Upper lobe of left lung (tissue), 6 donors: ENCODE results near the gene RHBG. TPM values are rescaled to one million over a fixed set of nuclear protein-coding genes. Genes with fewer than 3 reads are reported as not detected.
"Not testable (repeated sequence)": the region's sequence is repeated elsewhere in the genome, so short reads cannot be mapped to it uniquely, and the experiment has no call there.

Experiments used
- ATAC-seq, 2 donors: fragments of 200-7000 bp; cut with Tn5 transposase; one replicate each; pipeline ENCODE4 v1.9.1; 2022; ENCODE audit warnings: mild to moderate bottlenecking in 2 of 2, moderate library complexity in 2 of 2; ENCODE audit not compliant: low FRiP score in 2 of 2
- DNase-seq, 2 donors: peaks; one replicate each; pipeline ENCODE4 v3.0.0-alpha.2; 2019 to 2020
- H3K27ac ChIP-seq, 4 donors: fragments of 200-600 bp; sonication (generic); one replicate each; pipeline ENCODE4 v1.5.1; 2016 to 2019
- H3K27me3 ChIP-seq, 4 donors: fragments of 200-600 bp; sonication (generic); one replicate each; pipeline ENCODE4 v1.5.1; 2017 to 2019
- H3K36me3 ChIP-seq, 4 donors: fragments of 200-600 bp; sonication (generic); one replicate each; pipeline ENCODE4 v1.5.1; 2016 to 2019
- H3K4me1 ChIP-seq, 4 donors: fragments of 200-600 bp; sonication (generic); one replicate each; pipeline ENCODE4 v1.5.1; 2018 to 2019
- H3K4me3 ChIP-seq, 4 donors: fragments of 200-600 bp; sonication (generic); one replicate each; pipeline ENCODE4 v1.5.1; 2017 to 2019; ENCODE audit warnings: mild to moderate bottlenecking in 2 of 4, moderate library complexity in 1 of 4
- H3K9me3 ChIP-seq, 4 donors: fragments of 200-600 bp; sonication (generic); one replicate each; pipeline ENCODE4 v1.5.1; 2018 to 2019
- EP300 ChIP-seq, 4 donors: sonication (generic); formaldehyde crosslinking; IDR thresholded peaks; one replicate each; pipeline ENCODE4 v1.5.1; 2017; ENCODE audit warnings: antibody characterized with exemption in 4 of 4, control low read depth in 2 of 4
- POLR2A ChIP-seq, 4 donors: fragments of 450-650 bp; IDR thresholded peaks; one replicate each; pipeline ENCODE4 v1.5.1; 2016 to 2017; ENCODE audit warnings: antibody characterized with exemption in 4 of 4, mild to moderate bottlenecking in 2 of 4
- POLR2AphosphoS5 ChIP-seq, 2 donors: sonication (generic); formaldehyde crosslinking; IDR thresholded peaks; one replicate each; pipeline ENCODE4 v1.5.1; 2017; ENCODE audit warnings: antibody characterized with exemption in 2 of 2
- WGBS, 2 donors: methylation state at CpG; one replicate each; pipeline ENCODE4 v1.1.5; 2017 to 2018; 5-methylcytosine and 5-hydroxymethylcytosine counted together
- total RNA-seq, 6 donors: library from RNA; depleted of rRNA in 4 of 6; stranded (reverse); fragments of >200 nt in 4 of 6; gene quantifications; one replicate each; pipeline versions ENCODE4 v1.1.0 to v1.2.1, GENCODE V29; 2016 to 2021
- TF ChIP-seq, protein P1 (sequence below), 6 experiments: fragments of 450-650 bp in 4 of 6; fragments of 200-600 bp in 2 of 6; sonication (generic) in 2 of 6; IDR thresholded peaks; one replicate each; pipeline ENCODE4 v1.5.1; 2016 to 2019; ENCODE audit warnings: antibody characterized with exemption in 6 of 6
- donor health status: DM: no; HTN: no; CAD: no; lungs with moderate emphysema.
- donor health status: DM: no; HTN: yes; CAD: no; lungs with severe emphysema.

The RHBG gene
- total RNA-seq, 6 donors from 2014 or later: 0.24 TPM; not detected in 5

DNA sequence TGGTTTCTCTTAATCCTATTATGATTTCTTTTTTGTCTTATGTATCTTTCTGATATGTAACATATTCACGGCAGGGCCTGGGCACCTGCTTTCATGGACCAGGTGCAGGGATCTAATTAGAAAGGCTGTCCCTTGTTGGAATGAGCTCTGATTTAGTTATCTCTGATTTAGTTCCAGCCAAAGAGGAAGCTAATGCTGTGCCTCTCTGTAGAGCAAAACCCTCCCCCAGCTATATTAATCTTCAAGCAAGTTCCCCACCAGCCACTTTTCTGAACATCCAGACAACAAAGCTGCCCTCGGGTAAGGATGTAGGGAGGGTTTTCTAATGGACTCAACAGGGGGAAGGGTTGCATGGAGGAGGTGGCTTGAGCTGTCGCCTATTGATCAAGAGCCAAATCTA lies 24.6 kb upstream of the RHBG start:
- TF ChIP-seq POLR2AphosphoS5 (IDR thresholded peaks at IDR 0.05) (no peak), EP300 (IDR thresholded peaks at IDR 0.05) (no peak), POLR2A (IDR thresholded peaks at IDR 0.05) (no peak)
- TF ChIP-seq, protein P1, sequence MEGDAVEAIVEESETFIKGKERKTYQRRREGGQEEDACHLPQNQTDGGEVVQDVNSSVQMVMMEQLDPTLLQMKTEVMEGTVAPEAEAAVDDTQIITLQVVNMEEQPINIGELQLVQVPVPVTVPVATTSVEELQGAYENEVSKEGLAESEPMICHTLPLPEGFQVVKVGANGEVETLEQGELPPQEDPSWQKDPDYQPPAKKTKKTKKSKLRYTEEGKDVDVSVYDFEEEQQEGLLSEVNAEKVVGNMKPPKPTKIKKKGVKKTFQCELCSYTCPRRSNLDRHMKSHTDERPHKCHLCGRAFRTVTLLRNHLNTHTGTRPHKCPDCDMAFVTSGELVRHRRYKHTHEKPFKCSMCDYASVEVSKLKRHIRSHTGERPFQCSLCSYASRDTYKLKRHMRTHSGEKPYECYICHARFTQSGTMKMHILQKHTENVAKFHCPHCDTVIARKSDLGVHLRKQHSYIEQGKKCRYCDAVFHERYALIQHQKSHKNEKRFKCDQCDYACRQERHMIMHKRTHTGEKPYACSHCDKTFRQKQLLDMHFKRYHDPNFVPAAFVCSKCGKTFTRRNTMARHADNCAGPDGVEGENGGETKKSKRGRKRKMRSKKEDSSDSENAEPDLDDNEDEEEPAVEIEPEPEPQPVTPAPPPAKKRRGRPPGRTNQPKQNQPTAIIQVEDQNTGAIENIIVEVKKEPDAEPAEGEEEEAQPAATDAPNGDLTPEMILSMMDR (IDR thresholded peaks at IDR 0.05): no peak
- H3K4me3 ChIP-seq: no peak overlapping the region
- no peaks in the 10 kb centered on the region for H3K27me3 ChIP-seq
- H3K36me3 ChIP-seq: no peaks in the 10 kb centered on the region
- ATAC-seq (no peak), DNase-seq (no peak)
- H3K27ac ChIP-seq: no peak overlapping the region
- WGBS, 2 donors: 72 to 88% methylated on average over 3 of the region's 3 CpGs
- no peaks in the 10 kb centered on the region for H3K9me3 ChIP-seq
- no peaks in the 10 kb centered on the region for H3K4me1 ChIP-seq

DNA sequence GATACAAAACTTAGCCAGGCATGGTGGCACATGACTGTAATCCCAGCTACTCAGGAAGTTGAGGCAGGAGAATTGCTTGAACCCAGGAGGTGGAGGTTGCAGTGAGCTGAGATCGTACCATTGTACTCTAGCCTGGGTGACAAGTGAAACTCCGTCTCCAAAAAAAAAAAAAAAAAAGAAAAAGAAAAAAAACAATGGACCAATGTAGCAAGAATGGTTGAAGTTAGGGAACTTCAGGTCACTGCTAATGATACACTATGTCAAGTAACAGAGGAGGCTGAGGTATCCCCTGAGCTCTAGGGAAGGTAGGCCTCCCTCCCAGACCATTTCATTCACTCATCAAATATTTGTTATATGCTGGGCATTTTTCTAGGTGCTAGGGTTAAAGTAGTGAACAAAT lies 23.0 kb upstream of the RHBG start:
- not testable (repeated sequence) for ATAC-seq, H3K27me3 ChIP-seq, H3K4me1 ChIP-seq, H3K36me3 ChIP-seq, DNase-seq, H3K9me3 ChIP-seq, H3K4me3 ChIP-seq, H3K27ac ChIP-seq
- 89 to 91% methylated on average over 2 of the region's 2 CpGs for WGBS, 2 donors

DNA sequence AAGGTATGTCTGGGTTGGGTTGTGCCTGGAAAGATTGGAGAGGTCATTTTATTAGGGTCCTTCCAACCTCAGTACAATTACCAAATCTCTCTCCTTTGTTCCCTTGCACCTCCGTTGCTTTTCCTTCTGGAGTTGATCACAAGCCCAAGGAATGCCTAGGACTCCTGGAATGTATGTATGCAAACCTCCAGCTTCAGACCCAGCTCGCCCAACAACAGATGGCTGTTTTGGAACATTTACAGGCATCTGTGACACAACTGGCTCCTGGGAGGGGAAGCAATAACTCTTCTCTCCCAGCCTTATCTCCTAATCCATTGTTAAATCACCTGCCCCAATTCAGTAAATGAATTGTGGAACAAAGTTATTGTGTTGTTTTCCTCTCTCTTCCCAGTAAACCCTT lies 22.4 kb upstream of the RHBG start:
- H3K27me3 ChIP-seq: no peaks in the 10 kb centered on the region
- no peaks in the 10 kb centered on the region for H3K4me1 ChIP-seq
- no peak overlapping the region for H3K27ac ChIP-seq
- 56 to 67% methylated on average over 2 of the region's 2 CpGs for WGBS, 2 donors
- no peaks in the 10 kb centered on the region for H3K9me3 ChIP-seq
- TF ChIP-seq POLR2AphosphoS5 (IDR thresholded peaks at IDR 0.05): no peak
- no peak for ATAC-seq
- H3K4me3 ChIP-seq: no peak overlapping the region
- no peak for DNase-seq
- no peaks in the 10 kb centered on the region for H3K36me3 ChIP-seq

DNA sequence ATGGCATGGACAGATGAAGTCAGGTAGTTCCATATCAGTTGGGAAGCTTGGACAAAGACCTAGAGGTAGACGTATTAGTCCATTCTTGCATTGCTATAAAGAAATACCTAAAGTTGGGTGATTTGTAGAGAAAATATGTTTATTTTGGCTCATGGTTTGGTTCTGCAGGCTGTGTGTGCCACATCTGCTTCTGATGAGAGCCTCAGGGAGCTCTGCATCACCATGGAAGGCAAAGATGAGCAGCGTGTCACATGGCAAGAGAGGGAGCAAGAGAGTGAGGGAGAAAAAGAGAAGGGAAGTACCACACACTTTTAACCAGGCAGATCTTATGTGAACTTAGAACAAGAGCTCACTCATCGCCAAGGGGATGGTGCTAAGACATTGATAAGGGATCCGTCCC lies 21.7 kb upstream of the RHBG start:
- 68 to 85% methylated on average over 4 of the region's 4 CpGs for WGBS, 2 donors
- Histone ChIP-seq H3K36me3 (no peaks in the 10 kb centered on the region), H3K4me1 (no peaks in the 10 kb centered on the region), H3K27me3 (no peaks in the 10 kb centered on the region), H3K9me3 (no peaks in the 10 kb centered on the region), H3K27ac (no peak overlapping the region), H3K4me3 (no peak overlapping the region)
- TF ChIP-seq, protein P1 (IDR thresholded peaks at IDR 0.05): no peak
- TF ChIP-seq EP300 (IDR thresholded peaks at IDR 0.05): no peak
- TF ChIP-seq POLR2AphosphoS5 (IDR thresholded peaks at IDR 0.05): no peak
- TF ChIP-seq POLR2A (IDR thresholded peaks at IDR 0.05): no peak
- no peak for DNase-seq
- ATAC-seq: no peak

DNA sequence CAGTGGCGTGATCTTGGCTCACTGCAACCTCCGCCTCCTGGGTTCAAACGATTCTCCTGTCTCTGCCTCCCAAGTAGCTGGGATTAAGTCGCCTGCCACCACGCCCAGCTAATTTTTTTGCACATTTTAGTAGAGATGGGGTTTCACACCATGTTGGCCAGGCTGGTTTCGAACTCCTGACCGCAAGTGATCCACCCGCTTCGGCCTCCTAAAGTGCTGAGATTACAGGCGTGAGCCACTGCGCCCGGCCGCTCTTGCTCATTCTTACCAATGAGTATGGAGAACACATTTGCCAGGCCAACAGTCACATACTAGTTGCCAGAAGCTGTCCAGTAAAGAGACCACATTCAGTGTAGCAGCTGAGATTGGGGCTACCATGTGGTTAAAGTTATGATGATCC lies 16.5 kb upstream of the RHBG start:
- ATAC-seq, H3K4me3 ChIP-seq, H3K27ac ChIP-seq, H3K36me3 ChIP-seq, H3K9me3 ChIP-seq, H3K27me3 ChIP-seq, H3K4me1 ChIP-seq: not testable (repeated sequence)
- 92 to 95% methylated on average over 13 of the region's 13 CpGs for WGBS, 2 donors
- DNase-seq: peak in 1 of 2 donors; percentile 37

DNA sequence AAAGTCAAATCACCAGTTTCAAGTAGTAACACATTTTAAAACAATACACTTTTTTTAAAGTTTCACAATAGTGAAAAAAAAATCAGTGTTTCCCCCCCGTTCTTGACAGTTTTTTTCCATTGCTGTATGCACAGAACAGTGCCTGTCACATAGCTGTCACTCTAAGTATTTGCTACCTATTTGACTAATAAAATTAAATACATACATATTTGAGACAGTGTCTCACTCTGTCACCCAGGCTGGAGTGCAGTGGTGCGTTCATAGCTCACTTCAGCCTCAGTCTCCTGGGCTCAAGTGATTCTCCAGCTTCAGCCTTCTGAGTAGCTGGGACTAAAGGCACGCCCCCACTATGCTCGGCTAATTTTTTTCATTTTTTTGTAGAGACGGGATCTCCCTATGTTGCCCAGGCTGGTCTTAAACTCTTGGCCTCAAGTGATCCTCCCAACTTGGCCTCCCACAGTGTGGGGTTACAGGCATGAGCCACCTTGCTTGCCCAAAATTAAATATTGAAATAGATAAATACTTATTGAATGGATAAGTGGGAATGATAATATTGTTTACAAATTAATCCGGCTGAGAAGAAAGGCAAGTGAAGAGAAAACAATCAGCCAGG lies 12.6 kb upstream of the RHBG start:
- Histone ChIP-seq H3K4me1 (peaks cover 0 to 6% (median 2%) of the 10 kb centered on the region in 4 donors), H3K36me3 (no peaks in the 10 kb centered on the region), H3K4me3 (no peak overlapping the region), H3K9me3 (no peaks in the 10 kb centered on the region), H3K27me3 (peaks cover 0 to 7% (median 0%) of the 10 kb centered on the region in 4 donors), H3K27ac (no peak overlapping the region)
- 30 to 55% methylated on average over 6 of the region's 6 CpGs for WGBS, 2 donors
- DNase-seq (no peak), ATAC-seq (no peak)
- TF ChIP-seq POLR2A (IDR thresholded peaks at IDR 0.05): no peak
- TF ChIP-seq EP300 (IDR thresholded peaks at IDR 0.05): no peak
- TF ChIP-seq, protein P1 (IDR thresholded peaks at IDR 0.05): no peak
- no peak for TF ChIP-seq POLR2AphosphoS5 (IDR thresholded peaks at IDR 0.05)
